ENCODE data around the gene SLC2A1. TPM values are rescaled to one million over a fixed set of nuclear protein-coding genes. Genes with fewer than 3 reads are reported as not detected.

SLC2A1 gene
- total RNA-seq, 2 experiments from 2014 or later, result 115 to 125 TPM

DNA sequence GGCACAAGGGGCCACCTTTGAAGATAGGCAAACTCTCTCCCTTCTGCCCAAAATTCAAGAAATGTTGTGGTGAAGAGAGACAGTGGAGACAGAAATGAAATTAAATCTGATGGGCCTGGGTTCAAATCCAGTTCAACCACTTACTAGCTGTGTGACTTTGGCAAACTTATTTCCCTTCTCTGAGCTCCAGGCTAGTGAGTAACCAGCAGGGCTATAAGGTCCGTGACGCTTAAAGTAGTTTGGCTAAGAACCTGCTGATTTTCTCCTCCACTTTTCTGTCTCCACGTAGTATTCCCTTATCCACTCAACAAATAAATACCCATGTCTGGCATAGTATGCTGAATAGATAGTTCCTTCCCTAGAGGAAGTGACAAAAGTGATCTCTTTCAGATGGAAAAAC lies 1.9 kb downstream of the SLC2A1 start:
- Mint-ChIP-seq H3K4me1 (peaks cover 60% of the 10 kb centered on the region), H3K4me3 (peak overlapping the region; percentile 89), H3K27ac (peak overlapping the region; percentile 89), H3K36me3 (ENCODE audit: low read depth) (peaks cover 45% of the 10 kb centered on the region), H3K27me3 (peaks cover 4% of the 10 kb centered on the region), H3K9me3 (ENCODE audit: low read depth) (no peaks in the 10 kb centered on the region)
- ChIA-PET POLR2A (interaction anchor here (0.7 to 2.8 kb wide), 3 partner anchors 10 to 32 kb away, joined by 3 to 20 read pairs (median 3); no protein-coding TSS in a partner anchor), CTCF (interaction anchor here (1.0 to 1.9 kb wide), 3 partner anchors 12 to 44 kb away, joined by 4 to 9 read pairs (median 5); no protein-coding TSS in a partner anchor)
- DNase-seq (no peak), ATAC-seq (no peak)
- intact Hi-C loops (cut with DNase I, micrococcal nuclease), result loop anchor here in 1 of 2 experiments (1.0 to 5.0 kb wide), 2 partner anchors 298 to 431 kb away; partner anchors contain the start of genes MED8, PPIH and SZT2

DNA sequence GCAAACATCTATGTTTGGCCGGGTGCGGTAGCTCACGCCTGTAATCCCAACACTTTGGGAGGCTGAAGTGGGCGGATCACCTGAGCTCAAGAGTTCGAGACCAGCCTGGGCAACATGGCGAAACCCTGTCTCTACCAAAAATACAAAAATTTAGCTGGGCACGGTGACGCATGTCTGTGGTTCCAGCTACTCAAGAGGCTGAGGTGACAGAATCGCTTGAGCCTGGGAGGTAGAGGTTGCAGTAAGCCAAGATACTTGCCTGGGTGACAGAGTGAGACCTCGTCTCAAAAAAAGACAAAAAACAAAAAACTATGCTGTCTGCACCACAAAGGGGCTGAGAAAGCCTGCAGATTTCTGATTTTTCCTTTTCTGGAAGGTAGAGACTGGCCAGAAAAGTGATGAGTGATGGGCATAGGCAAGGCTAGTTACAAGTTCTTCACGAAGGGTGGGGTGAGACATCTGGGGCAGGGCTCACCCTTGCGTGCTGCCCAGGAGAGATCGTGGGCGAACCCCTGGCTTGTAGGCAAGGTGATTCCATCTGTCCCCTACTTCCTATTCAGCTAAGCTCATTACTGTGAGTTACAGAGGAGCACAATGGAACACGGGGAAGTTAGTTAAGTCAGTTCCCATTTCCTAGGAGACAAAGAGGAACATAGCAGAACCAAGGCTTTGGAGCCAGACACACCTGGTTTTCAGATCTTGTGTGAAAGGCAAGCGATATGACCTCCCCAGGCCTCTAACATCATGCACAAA lies 3.2 kb downstream of the SLC2A1 start:
- Mint-ChIP-seq H3K36me3 (ENCODE audit: low read depth) (peaks cover 54% of the 10 kb centered on the region), H3K4me3 (peak overlapping the region; percentile 62), H3K27me3 (no peaks in the 10 kb centered on the region), H3K4me1 (peaks cover 65% of the 10 kb centered on the region), H3K27ac (peak overlapping the region; percentile 64), H3K9me3 (ENCODE audit: low read depth) (no peaks in the 10 kb centered on the region)
- POLR2A ChIA-PET, result interaction anchor here (0.7 to 2.8 kb wide), 6 partner anchors 8 to 189 kb away, joined by 3 to 20 read pairs (median 3); partner anchors contain the start of genes C1orf50 and P3H1
- no peak for DNase-seq
- CTCF ChIA-PET, result interaction anchor here (0.6 to 1.9 kb wide), 6 partner anchors 10 to 271 kb away, joined by 3 to 6 read pairs (median 4); no protein-coding TSS in a partner anchor
- intact Hi-C loops (cut with DNase I, micrococcal nuclease), result loop anchor here in 1 of 2 experiments (5.0 kb wide), 1 partner anchor 432 kb away; the partner anchor contains the start of genes MED8 and SZT2
- no peak for ATAC-seq

DNA sequence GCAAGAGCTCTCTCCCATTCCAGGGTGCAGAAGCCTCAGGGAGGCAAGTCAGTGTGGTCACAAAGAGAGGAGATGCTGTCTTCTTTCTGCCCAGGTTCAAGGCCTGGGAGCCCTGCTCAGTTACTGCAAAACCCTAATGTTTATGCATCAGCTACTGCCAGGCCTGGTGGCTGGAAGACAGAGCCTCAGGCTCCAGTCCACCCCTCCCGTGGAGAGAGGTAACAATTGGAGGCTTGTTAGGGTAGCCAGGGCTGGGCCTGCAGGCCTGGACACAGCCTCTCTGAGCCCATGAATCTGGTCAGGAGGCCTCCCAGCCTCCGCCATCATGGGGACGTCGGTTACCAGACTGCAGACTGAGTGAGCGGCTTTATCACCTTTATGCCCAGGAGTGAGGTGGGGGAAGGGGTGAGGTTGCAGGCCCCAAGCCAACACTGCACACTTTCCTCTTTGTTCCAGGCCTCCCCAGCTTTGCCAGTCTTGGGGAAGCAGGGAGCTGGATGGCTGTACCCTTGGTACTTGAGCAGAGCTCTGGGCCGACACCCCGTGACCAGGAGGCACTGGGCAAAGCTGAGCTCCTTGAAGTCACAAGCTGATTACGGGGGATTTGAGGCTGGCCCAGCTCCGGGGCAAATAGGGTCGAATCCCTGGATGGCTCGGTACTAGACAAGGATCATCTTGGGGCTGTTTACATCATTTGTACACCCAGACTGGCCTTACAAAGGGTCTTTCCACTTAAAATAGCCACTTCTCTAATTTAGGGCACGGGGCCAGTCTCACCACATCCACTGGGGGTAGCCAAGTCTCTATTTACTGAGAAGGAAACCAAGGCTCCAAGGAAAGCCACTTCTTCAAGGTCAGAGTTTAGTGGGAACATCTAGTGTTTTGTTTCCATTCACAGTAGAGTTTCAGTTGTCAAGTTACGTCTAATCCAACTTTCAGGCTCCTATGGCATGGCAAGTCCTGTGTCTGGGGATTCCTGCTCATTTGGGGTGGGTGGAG lies 5.2 kb downstream of the SLC2A1 start:
- Mint-ChIP-seq H3K4me3 (no peak overlapping the region), H3K27ac (no peak overlapping the region)
- intact Hi-C loops (cut with DNase I, micrococcal nuclease), result no loop called here

DNA sequence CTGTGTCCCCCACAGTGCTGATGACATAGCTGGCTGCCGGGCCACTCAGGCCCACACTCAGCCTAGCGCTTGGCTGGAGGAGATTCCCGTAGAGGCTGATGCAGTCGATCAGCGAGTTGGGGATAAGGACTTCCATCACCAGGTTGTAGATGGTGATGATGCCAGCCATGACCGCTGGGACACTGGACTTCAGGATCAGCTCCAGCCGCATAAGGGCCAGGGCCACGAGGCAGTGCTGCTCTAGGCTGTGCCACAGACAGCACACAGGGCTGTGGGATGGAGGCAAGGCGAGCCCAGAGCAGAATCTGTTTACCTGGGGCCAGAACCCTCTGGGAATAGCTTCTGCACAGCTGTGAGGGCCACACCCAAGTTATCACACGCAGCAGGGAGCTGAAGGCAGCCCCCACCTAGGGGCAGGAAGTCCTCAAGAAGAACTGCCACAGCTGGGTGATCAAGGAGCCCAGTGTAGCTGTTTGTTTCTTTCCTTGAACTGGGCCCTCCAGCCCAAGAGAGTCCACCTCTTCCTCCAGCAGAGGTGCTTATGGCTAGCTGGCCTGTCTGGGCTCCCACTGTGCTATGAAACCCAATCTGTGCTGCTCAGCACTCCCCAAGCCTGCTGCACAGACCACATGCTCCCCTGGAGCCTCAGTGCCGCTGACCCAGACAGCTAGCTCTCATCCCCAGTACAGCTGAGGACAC lies 6.2 kb downstream of the SLC2A1 start:
- ATAC-seq, result no peak
- no peak overlapping the region for H3K4me3 Mint-ChIP-seq
- intact Hi-C loops (cut with DNase I, micrococcal nuclease), result no loop called here
- ChIA-PET POLR2A (interaction anchor here (0.6 to 2.4 kb wide), 5 partner anchors 8 to 47 kb away, joined by 3 to 10 read pairs (median 4); no protein-coding TSS in a partner anchor), CTCF (interaction anchor here (0.9 to 2.8 kb wide), 5 partner anchors 10 to 121 kb away, joined by 3 to 12 read pairs (median 5); no protein-coding TSS in a partner anchor)
- no peak overlapping the region for H3K27ac Mint-ChIP-seq
- no peaks in the 10 kb centered on the region for H3K27me3 Mint-ChIP-seq
- H3K9me3 Mint-ChIP-seq (ENCODE audit: low read depth), result no peaks in the 10 kb centered on the region
- H3K36me3 Mint-ChIP-seq (ENCODE audit: low read depth), result peaks cover 72% of the 10 kb centered on the region
- H3K4me1 Mint-ChIP-seq, result peaks cover 88% of the 10 kb centered on the region
- no peak for DNase-seq

More for the DNA sequence above, 5.2 kb downstream of the SLC2A1 start:
- peaks cover 65% of the 10 kb centered on the region for H3K36me3 Mint-ChIP-seq (ENCODE audit: low read depth)
- no peaks in the 10 kb centered on the region for H3K27me3 Mint-ChIP-seq
- DNase-seq (no peak), ATAC-seq (no peak)
- no peaks in the 10 kb centered on the region for H3K9me3 Mint-ChIP-seq (ENCODE audit: low read depth)
- ChIA-PET POLR2A (interaction anchor here (0.6 to 2.4 kb wide), 5 partner anchors 9 to 37 kb away, joined by 3 to 10 read pairs (median 7); no protein-coding TSS in a partner anchor), CTCF (interaction anchor here (0.9 to 2.8 kb wide), 6 partner anchors 11 to 120 kb away, joined by 3 to 12 read pairs (median 5); no protein-coding TSS in a partner anchor)
- H3K4me1 Mint-ChIP-seq, result peaks cover 79% of the 10 kb centered on the region

DNA sequence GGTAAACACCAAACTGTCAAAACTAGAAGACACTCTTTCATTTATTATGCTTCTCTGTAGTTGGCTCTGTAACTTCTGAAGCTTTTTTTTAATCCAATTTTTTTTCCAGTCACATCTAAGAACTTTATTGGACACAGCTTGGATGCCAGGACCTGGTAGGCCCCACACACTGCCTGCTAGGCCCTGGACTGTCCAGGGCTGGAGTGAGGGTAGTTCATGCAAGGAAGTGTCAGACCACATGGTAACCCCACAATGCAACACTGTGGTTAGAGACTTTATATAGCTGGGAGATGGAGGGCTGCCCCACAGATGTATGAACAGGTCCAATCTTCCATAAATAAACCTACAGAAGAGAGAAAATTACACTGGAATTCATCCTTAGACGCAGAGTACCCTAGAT lies 7.1 kb downstream of the SLC2A1 start:
- no peak overlapping the region for H3K4me3 Mint-ChIP-seq
- CTCF ChIA-PET, result interaction anchor here (0.7 to 2.8 kb wide), 2 partner anchors 28 to 35 kb away, joined by 4 to 12 read pairs; no protein-coding TSS in a partner anchor
- peaks cover 68% of the 10 kb centered on the region for H3K36me3 Mint-ChIP-seq (ENCODE audit: low read depth)

DNA sequence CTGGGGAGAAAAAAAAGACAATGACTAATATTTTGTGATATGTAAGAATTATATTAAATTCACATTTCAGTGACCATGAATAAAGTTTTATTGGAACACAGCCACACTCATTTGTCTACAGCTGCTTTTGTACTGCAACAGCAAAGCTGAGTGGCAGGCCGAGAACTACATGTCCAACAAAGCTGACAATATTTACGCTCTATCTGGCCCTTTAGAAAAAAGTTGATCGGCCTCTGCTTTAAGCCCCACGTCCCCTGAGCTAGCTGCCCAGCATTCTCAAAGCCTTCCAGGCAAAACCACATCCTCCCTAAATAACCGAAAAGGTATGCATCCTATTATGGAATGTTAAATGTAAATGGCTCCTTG lies 8.6 kb downstream of the SLC2A1 start:
- no peak overlapping the region for H3K27ac Mint-ChIP-seq
- peaks cover 94% of the 10 kb centered on the region for H3K4me1 Mint-ChIP-seq
- H3K9me3 Mint-ChIP-seq (ENCODE audit: low read depth), result no peaks in the 10 kb centered on the region
- intact Hi-C loops (cut with DNase I, micrococcal nuclease), result no loop called here
- H3K4me3 Mint-ChIP-seq, result no peak overlapping the region
- no peak for ATAC-seq
- peaks cover 66% of the 10 kb centered on the region for H3K36me3 Mint-ChIP-seq (ENCODE audit: low read depth)
- H3K27me3 Mint-ChIP-seq, result no peaks in the 10 kb centered on the region
- ChIA-PET CTCF (interaction anchor here (0.6 to 1.3 kb wide), 5 partner anchors 15 to 124 kb away, joined by 3 to 4 read pairs (median 3); no protein-coding TSS in a partner anchor), POLR2A (interaction anchor here (1.4 kb wide), 1 partner anchor 9 kb away, joined by 7 read pairs; the partner anchor contains the start of gene SLC2A1)
- no peak for DNase-seq

More for the DNA sequence above, 7.1 kb downstream of the SLC2A1 start:
- POLR2A ChIA-PET, result interaction anchor here (0.8 to 1.5 kb wide), 2 partner anchors 9 to 11 kb away, joined by 3 to 4 read pairs; no protein-coding TSS in a partner anchor
- ATAC-seq (no peak), DNase-seq (no peak)
- Mint-ChIP-seq H3K27me3 (no peaks in the 10 kb centered on the region), H3K9me3 (ENCODE audit: low read depth) (no peaks in the 10 kb centered on the region), H3K27ac (peak overlapping the region; percentile 47), H3K4me1 (peaks cover 90% of the 10 kb centered on the region)
- intact Hi-C loops (cut with DNase I, micrococcal nuclease), result no loop called here

DNA sequence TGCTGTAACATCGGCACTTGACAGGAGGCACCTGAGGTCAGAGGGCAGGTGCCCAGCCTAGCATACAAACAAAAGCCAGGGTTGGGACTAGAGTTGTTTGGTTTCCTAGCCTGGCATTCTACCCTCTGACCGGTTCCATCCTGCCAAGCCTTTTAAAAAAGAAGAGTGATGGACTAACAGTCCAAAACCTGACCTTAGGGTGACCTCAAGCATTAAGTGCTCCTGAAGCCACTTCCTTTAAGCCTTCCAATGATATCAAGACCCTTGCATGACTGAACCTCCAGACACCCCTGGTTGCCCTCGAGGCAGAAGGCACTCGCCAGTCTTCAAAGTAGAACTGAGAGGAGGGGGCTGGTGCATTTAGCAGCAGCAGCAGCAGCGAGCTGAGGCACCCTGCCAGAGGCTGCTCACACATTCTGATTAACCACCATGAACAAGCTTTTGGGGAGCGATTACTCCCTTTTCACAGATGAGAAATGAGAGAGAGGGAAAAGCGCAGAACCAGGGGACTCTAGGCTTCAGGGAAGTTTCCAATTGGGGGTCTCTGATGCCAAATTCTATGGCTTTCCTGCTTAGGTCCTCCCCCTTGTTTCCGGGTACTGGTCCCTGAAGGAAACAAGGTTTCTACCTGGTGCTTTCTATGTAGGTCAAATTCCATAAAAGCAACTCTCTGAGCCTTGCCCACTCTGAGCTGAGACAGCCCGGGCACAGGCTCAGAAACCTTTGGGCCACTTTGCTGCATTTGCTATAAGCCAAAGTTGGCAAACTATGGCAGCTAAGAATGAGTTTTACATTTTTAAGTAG lies 9.2 kb downstream of the SLC2A1 start:
- no peak overlapping the region for H3K4me3 Mint-ChIP-seq
- H3K27me3 Mint-ChIP-seq, result no peaks in the 10 kb centered on the region
- peak overlapping the region; percentile 24 for H3K27ac Mint-ChIP-seq
- ATAC-seq (no peak), DNase-seq (no peak)
- H3K9me3 Mint-ChIP-seq (ENCODE audit: low read depth), result no peaks in the 10 kb centered on the region
- CTCF ChIA-PET, result interaction anchor here (0.9 to 1.3 kb wide), 3 partner anchors 14 to 125 kb away, joined by 3 to 4 read pairs (median 3); no protein-coding TSS in a partner anchor
- peaks cover 61% of the 10 kb centered on the region for H3K36me3 Mint-ChIP-seq (ENCODE audit: low read depth)
- POLR2A ChIA-PET, result interaction anchor here (1.4 kb wide), 1 partner anchor 10 kb away, joined by 7 read pairs; the partner anchor contains the start of gene SLC2A1
- peaks cover 94% of the 10 kb centered on the region for H3K4me1 Mint-ChIP-seq
- intact Hi-C loops (cut with DNase I, micrococcal nuclease), result no loop called here

DNA sequence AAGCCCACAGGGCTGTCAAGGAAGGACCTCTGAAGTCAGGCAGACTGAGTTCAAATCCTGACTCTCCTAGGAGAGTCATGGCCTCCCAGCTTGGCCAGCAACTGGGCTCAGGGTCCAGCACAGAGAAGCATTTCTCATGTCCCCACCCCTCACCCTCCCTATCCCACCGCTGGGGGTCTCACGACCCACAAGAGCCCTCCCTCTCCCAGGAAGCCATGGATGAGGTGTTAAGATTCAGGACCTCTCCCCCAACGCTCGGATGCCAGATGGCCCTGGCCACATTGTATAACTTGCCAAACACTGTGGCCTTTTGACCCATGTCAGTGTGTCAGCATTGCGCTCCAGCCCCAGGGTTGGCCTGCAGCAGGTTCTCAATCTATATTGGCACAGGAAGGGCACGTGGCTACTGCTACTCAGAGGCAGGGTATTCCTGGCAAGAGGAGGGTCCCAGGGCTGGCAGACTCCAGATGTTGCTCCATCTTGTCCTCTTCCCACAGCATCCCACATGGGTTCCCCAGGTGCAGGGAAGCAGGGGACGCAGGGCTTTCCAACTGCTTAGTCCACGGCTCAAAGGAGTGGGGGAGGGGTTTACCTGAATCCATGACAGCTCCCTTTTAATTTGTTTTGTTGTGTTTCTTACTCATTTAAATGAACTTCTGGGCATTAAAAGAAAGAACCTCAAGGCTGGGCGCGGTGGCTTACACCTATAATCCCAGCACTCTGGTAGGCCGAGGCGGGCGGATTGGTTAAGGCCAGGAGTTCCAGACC lies 10.5 kb downstream of the SLC2A1 start:
- Mint-ChIP-seq H3K27me3 (no peaks in the 10 kb centered on the region), H3K4me1 (peaks cover 94% of the 10 kb centered on the region), H3K27ac (no peak overlapping the region), H3K4me3 (no peak overlapping the region), H3K9me3 (ENCODE audit: low read depth) (no peaks in the 10 kb centered on the region), H3K36me3 (ENCODE audit: low read depth) (peaks cover 62% of the 10 kb centered on the region)
- ChIA-PET CTCF (interaction anchor here (0.7 to 1.6 kb wide), 3 partner anchors 13 to 126 kb away, joined by 3 to 8 read pairs (median 4); no protein-coding TSS in a partner anchor), POLR2A (interaction anchor here (0.6 to 1.0 kb wide), 3 partner anchors 32 to 861 kb away, joined by 3 to 7 read pairs (median 7); no protein-coding TSS in a partner anchor)
- DNase-seq (no peak), ATAC-seq (no peak)
- intact Hi-C loops (cut with DNase I, micrococcal nuclease), result no loop called here

DNA sequence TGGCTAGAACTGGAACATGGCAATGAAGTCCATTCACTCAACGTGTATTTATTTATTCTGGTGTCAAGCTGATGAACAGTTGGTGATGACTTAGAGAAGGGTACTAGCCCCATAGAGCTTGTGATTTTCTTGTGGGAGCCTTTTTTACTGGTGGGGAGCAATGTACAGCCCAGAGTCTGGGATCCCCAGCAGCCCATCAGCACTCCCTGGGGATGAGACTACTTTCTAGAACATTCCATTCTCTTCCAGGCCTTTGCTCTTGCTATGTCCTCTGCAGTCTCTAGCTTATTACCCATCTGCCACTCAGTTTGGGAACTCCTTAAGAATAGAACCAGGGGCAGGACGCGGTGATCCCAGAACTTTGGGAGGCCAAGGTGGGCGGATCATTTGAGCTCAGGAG lies 11.6 kb downstream of the SLC2A1 start:
- Mint-ChIP-seq H3K9me3 (ENCODE audit: low read depth) (no peaks in the 10 kb centered on the region), H3K4me1 (peaks cover 94% of the 10 kb centered on the region), H3K4me3 (no peak overlapping the region), H3K27ac (no peak overlapping the region), H3K27me3 (no peaks in the 10 kb centered on the region), H3K36me3 (ENCODE audit: low read depth) (peaks cover 70% of the 10 kb centered on the region)
- intact Hi-C loops (cut with DNase I, micrococcal nuclease), result no loop called here
- ChIA-PET CTCF (interaction anchor here (0.7 to 1.8 kb wide), 4 partner anchors 13 to 127 kb away, joined by 3 to 11 read pairs (median 6); no protein-coding TSS in a partner anchor), POLR2A (interaction anchor here (0.6 to 2.0 kb wide), 3 partner anchors 9 to 862 kb away, joined by 7 to 20 read pairs (median 7); no protein-coding TSS in a partner anchor)
- no peak for ATAC-seq
- DNase-seq, result no peak
